H9 (cell line): ENCODE measurements around the gene SHISA4. TPM values are rescaled to one million over a fixed set of nuclear protein-coding genes. Genes with fewer than 3 reads are reported as not detected.

Experiments used
- DNase-seq: peaks from one replicate; pipeline ENCODE4 v3.0.0-alpha.2; 2017
- H2AFZ ChIP-seq: one replicate; pipeline ENCODE4 v1.6.1; 2013; ENCODE audit warnings: mild to moderate bottlenecking, low read length, control low read depth, moderate library complexity
- H2AK5ac ChIP-seq: 2 replicates; pipeline ENCODE4 v1.6.1; 2013; ENCODE audit warnings: low read length, control low read depth, mixed read lengths; ENCODE audit not compliant: insufficient read length
- H2BK120ac ChIP-seq: one replicate; pipeline ENCODE4 v1.6.1; 2013; ENCODE audit warnings: low read depth, mild to moderate bottlenecking, low read length, control low read depth, inconsistent platforms; ENCODE audit not compliant: poor library complexity, severe bottlenecking
- H2BK12ac ChIP-seq: 2 replicates; pipeline ENCODE4 v1.6.1; 2013; ENCODE audit warnings: low read length, control low read depth, mixed read lengths, low read depth; ENCODE audit not compliant: insufficient read length
- H2BK15ac ChIP-seq: 2 replicates; pipeline ENCODE4 v1.6.1; 2013; ENCODE audit warnings: low read depth, low read length, control low read depth
- H2BK20ac ChIP-seq: one replicate; pipeline ENCODE4 v1.6.1; 2013; ENCODE audit warnings: low read depth, mild to moderate bottlenecking, low read length, control low read depth, inconsistent platforms; ENCODE audit not compliant: poor library complexity, severe bottlenecking
- H2BK5ac ChIP-seq: 2 replicates; pipeline ENCODE4 v1.6.1; 2013; ENCODE audit warnings: low read length, control low read depth, mixed read lengths; ENCODE audit not compliant: insufficient read length
- H3K14ac ChIP-seq: 2 replicates; pipeline ENCODE4 v1.6.1; 2013; ENCODE audit warnings: low read length, control low read depth; ENCODE audit not compliant: insufficient read depth
- H3K18ac ChIP-seq: 2 replicates; pipeline ENCODE4 v1.6.1; 2013; ENCODE audit warnings: low read depth, mild to moderate bottlenecking, mixed read lengths, low read length, control low read depth; ENCODE audit not compliant: insufficient read length
- H3K23ac ChIP-seq: 2 replicates; pipeline ENCODE4 v1.6.1; 2013; ENCODE audit warnings: low read length, control low read depth, mixed read lengths, low read depth; ENCODE audit not compliant: insufficient read length
- H3K23me2 ChIP-seq: 2 replicates; pipeline ENCODE4 v1.6.1; 2013; ENCODE audit warnings: low read depth, mild to moderate bottlenecking, mixed read lengths, low read length, control low read depth; ENCODE audit not compliant: insufficient read length, poor library complexity, severe bottlenecking
- H3K27ac ChIP-seq: 2 replicates; pipeline ENCODE4 v1.5.1; 2013; ENCODE audit warnings: low read length, control low read depth, mixed read lengths, low read depth; ENCODE audit not compliant: insufficient read length
- H3K27me3 ChIP-seq: 2 replicates; pipeline ENCODE4 v1.6.1; 2013; ENCODE audit warnings: low read length, control low read depth, inconsistent platforms; ENCODE audit not compliant: insufficient read depth
- H3K4ac ChIP-seq: 2 replicates; pipeline ENCODE4 v1.6.1; 2013; ENCODE audit warnings: low read depth, mild to moderate bottlenecking, control low read depth, inconsistent platforms, low read length, moderate library complexity
- H3K4me1 ChIP-seq: 2 replicates; pipeline ENCODE4 v1.6.1; 2013; ENCODE audit warnings: low read length, control low read depth, inconsistent platforms; ENCODE audit not compliant: insufficient read depth
- H3K4me2 ChIP-seq: 2 replicates; pipeline ENCODE4 v1.6.1; 2013; ENCODE audit warnings: low read length, control low read depth, mixed read lengths; ENCODE audit not compliant: insufficient read length, insufficient read depth
- H3K56ac ChIP-seq: 2 replicates; pipeline ENCODE4 v1.6.1; 2013; ENCODE audit warnings: low read depth, mild to moderate bottlenecking, mixed read lengths, low read length, control low read depth; ENCODE audit not compliant: insufficient read length
- H3K79me1 ChIP-seq: 2 replicates; pipeline ENCODE4 v1.6.1; 2013; ENCODE audit warnings: low read depth, mild to moderate bottlenecking, moderate library complexity, low read length, control low read depth, inconsistent platforms; ENCODE audit not compliant: insufficient read depth, poor library complexity, severe bottlenecking
- H3K79me2 ChIP-seq: 2 replicates; pipeline ENCODE4 v1.6.1; 2013; ENCODE audit warnings: low read length, control low read depth, inconsistent platforms; ENCODE audit not compliant: insufficient read depth
- H3K9ac ChIP-seq: 2 replicates; pipeline ENCODE4 v1.6.1; 2013; ENCODE audit warnings: low read length, control low read depth, mixed read lengths; ENCODE audit not compliant: insufficient read length; ENCODE audit errors: extremely low read depth
- H3K9me3 ChIP-seq: one replicate; pipeline ENCODE4 v1.6.1; 2013; ENCODE audit warnings: low read depth, low read length, inconsistent platforms; ENCODE audit not compliant: control insufficient read depth
- H3T11ph ChIP-seq: one replicate; pipeline ENCODE4 v1.6.1; 2013; ENCODE audit warnings: mild to moderate bottlenecking, low read length, control low read depth, inconsistent platforms
- H4K20me1 ChIP-seq: one replicate; pipeline ENCODE4 v1.6.1; 2013; ENCODE audit not compliant: control insufficient read depth, insufficient read length, insufficient read depth
- H4K5ac ChIP-seq: 2 replicates; pipeline ENCODE4 v1.6.1; 2013; ENCODE audit warnings: low read depth, mild to moderate bottlenecking, mixed read lengths, low read length, control low read depth; ENCODE audit not compliant: insufficient read length
- H4K8ac ChIP-seq: replicated peaks from 2 replicates; pipeline ENCODE4 v1.6.1; 2013; ENCODE audit warnings: low read length, control low read depth, mixed read lengths, low read depth; ENCODE audit not compliant: insufficient read length
- H4K91ac ChIP-seq: 2 replicates; pipeline ENCODE4 v1.6.1; 2013; ENCODE audit warnings: low read depth, mild to moderate bottlenecking, moderate library complexity, mixed read lengths, low read length, control low read depth; ENCODE audit not compliant: insufficient read length
- H3K27ac Mint-ChIP-seq, 3 experiments: 2 replicates in 2 of 3; 3 replicates in 1 of 3; pipeline ENCODE4 v1.8.0; 2020 to 2021; ENCODE audit warnings: mixed read lengths in 3 of 3, mild to moderate bottlenecking in 1 of 3, moderate library complexity in 1 of 3
- H3K27me3 Mint-ChIP-seq: 2 replicates; pipeline ENCODE4 v1.8.0; 2021; ENCODE audit warnings: low read depth, mild to moderate bottlenecking, moderate library complexity, mixed read lengths
- H3K36me3 Mint-ChIP-seq, 3 experiments: 2 replicates in 2 of 3; 3 replicates in 1 of 3; pipeline ENCODE4 v1.8.0; 2020 to 2021; ENCODE audit warnings: low read depth in 3 of 3, mixed read lengths in 3 of 3; ENCODE audit not compliant: insufficient read depth in 1 of 3
- H3K4me1 Mint-ChIP-seq, 2 experiments: 2 replicates each; pipeline ENCODE4 v1.8.0; 2020; ENCODE audit warnings: mixed read lengths in 2 of 2
- H3K4me3 Mint-ChIP-seq, 2 experiments: 2 replicates in 1 of 2; 3 replicates in 1 of 2; pipeline ENCODE4 v1.8.0; 2020 to 2021; ENCODE audit warnings: mild to moderate bottlenecking in 2 of 2, mixed read lengths in 2 of 2, moderate library complexity in 1 of 2
- H3K9me3 Mint-ChIP-seq, 2 experiments: 2 replicates in 1 of 2; 3 replicates in 1 of 2; pipeline ENCODE4 v1.8.0; 2020; ENCODE audit warnings: mild to moderate bottlenecking in 2 of 2, mixed read lengths in 2 of 2, moderate library complexity in 1 of 2
- WGBS: extraction: QIAGEN DNeasy Blood & Tissue Kit; methylation state at CpG from one replicate; pipeline ENCODE4 v1.1.7; 2013; ENCODE audit warnings: missing lambda C conversion rate, low lambda C conversion rate, mixed read lengths; ENCODE audit not compliant: insufficient read length; ENCODE audit errors: extremely low coverage; 5-methylcytosine and 5-hydroxymethylcytosine counted together
- total RNA-seq: library from RNA; stranded (reverse); gene quantifications from 2 replicates; pipeline ENCODE4 v1.2.1, GENCODE V29; 2021
- TF ChIP-seq, protein P1 (sequence below): fragments of 200-600 bp; sonication (generic); conservative IDR thresholded peaks from 3 replicates; pipeline ENCODE4 v1.8.0; 2021; ENCODE audit warnings: antibody characterized with exemption, mild to moderate bottlenecking

The SHISA4 gene
- total RNA-seq, 1 experiment from 2014 or later = 6.3 TPM

DNA sequence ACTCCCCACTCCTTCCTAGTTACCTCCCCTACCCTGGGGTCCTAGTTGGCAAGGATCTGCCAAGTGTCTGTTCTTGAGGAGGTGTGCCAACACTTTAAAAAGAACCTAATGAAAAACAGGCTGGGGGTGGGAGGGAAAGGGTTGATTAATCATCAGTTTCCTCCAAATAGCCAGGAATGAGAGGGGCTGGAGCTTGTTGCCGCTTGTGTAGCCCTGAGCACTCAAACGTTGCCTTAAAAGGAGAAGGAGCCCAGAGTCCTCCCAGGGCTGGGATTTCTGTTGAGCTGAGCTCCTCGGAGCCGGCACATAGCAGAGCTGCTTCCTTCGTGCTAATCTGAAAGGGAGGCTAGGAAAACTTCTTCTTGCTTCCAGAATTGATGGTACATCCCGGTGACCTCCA, 15.9 kb downstream of the SHISA4 start:
- Histone ChIP-seq H3K23ac (no peak overlapping the region), H3K79me2 (no peaks in the 10 kb centered on the region), H3K79me1 (no peaks in the 10 kb centered on the region), H3T11ph (no peak overlapping the region), H2BK120ac (no peak overlapping the region), H4K91ac (no peak overlapping the region), H4K5ac (no peak overlapping the region), H3K9ac (no peak overlapping the region), H3K23me2 (no peaks in the 10 kb centered on the region), H3K4me2 (no peak overlapping the region), H3K27me3 (no peaks in the 10 kb centered on the region; the same call in 1 of the 2 replicates), H2AK5ac (no peak overlapping the region), H2BK20ac (no peak overlapping the region), H3K27ac (no peak overlapping the region), H3K4me1 (no peaks in the 10 kb centered on the region), H3K9me3 (no peaks in the 10 kb centered on the region), H3K14ac (peak overlapping the region; percentile 68; the same call in 1 of the 2 replicates), H3K4ac (no peak overlapping the region), H4K20me1 (no peaks in the 10 kb centered on the region), H2BK15ac (no peak overlapping the region), H2BK5ac (no peak overlapping the region), H2BK12ac (no peak overlapping the region), H2AFZ (no peak overlapping the region), H3K18ac (peak overlapping the region; percentile 25), H4K8ac (no peak overlapping the region), H3K56ac (no peak overlapping the region)
- TF ChIP-seq, protein P1, sequence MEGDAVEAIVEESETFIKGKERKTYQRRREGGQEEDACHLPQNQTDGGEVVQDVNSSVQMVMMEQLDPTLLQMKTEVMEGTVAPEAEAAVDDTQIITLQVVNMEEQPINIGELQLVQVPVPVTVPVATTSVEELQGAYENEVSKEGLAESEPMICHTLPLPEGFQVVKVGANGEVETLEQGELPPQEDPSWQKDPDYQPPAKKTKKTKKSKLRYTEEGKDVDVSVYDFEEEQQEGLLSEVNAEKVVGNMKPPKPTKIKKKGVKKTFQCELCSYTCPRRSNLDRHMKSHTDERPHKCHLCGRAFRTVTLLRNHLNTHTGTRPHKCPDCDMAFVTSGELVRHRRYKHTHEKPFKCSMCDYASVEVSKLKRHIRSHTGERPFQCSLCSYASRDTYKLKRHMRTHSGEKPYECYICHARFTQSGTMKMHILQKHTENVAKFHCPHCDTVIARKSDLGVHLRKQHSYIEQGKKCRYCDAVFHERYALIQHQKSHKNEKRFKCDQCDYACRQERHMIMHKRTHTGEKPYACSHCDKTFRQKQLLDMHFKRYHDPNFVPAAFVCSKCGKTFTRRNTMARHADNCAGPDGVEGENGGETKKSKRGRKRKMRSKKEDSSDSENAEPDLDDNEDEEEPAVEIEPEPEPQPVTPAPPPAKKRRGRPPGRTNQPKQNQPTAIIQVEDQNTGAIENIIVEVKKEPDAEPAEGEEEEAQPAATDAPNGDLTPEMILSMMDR = no peak
- Mint-ChIP-seq H3K27ac (peak overlapping the region in 2 of 3 experiments; percentile 8 to 73; a peak in 2 of 7 replicates), H3K4me1 (peaks cover 0 to 8% of the 10 kb centered on the region in 2 experiments; a peak in 3 of 4 replicates), H3K36me3 (no peaks in the 10 kb centered on the region; a peak in 1 of 7 replicates), H3K9me3 (no peaks in the 10 kb centered on the region), H3K27me3 (peaks cover 1% of the 10 kb centered on the region; the same call in 1 of the 2 replicates), H3K4me3 (no peak overlapping the region)
- no CpG with 5 or more reads among the region's 6 CpGs for WGBS
- DNase-seq = no peak
